T-helper 17 cell (primary cell): ENCODE results near the gene TCERG1. TPM values are rescaled to one million over a fixed set of nuclear protein-coding genes. Genes with fewer than 3 reads are reported as not detected.

Experiments
- ATAC-seq: fragments of 150-1000 bp; cut with Tn5 transposase; 2 replicates; pipeline ENCODE4 v1.10.0; 2021; ENCODE audit warnings: mild to moderate bottlenecking, moderate library complexity
- DNase-seq, 3 donors: peaks; one replicate each; pipeline versions ENCODE4 v3.0.0 to v3.0.0-alpha.2; 2020 to 2021
- H3K9me3 ChIP-seq: one replicate; pipeline ENCODE4 v1.7.0; 2013; ENCODE audit warnings: low read length, mild to moderate bottlenecking; ENCODE audit not compliant: control insufficient read depth, poor library complexity, severe bottlenecking
- H3K27ac Mint-ChIP-seq: one replicate; pipeline ENCODE4 v1.8.0; 2022; ENCODE audit warnings: mild to moderate bottlenecking, moderate library complexity, mixed read lengths
- H3K27me3 Mint-ChIP-seq: one replicate; pipeline ENCODE4 v1.8.0; 2022; ENCODE audit warnings: mixed read lengths
- H3K36me3 Mint-ChIP-seq: one replicate; pipeline ENCODE4 v1.8.0; 2022; ENCODE audit warnings: low read depth, mixed read lengths
- H3K4me1 Mint-ChIP-seq: one replicate; pipeline ENCODE4 v1.8.0; 2022; ENCODE audit warnings: mild to moderate bottlenecking, mixed read lengths
- H3K4me3 Mint-ChIP-seq: one replicate; pipeline ENCODE4 v1.8.0; 2022; ENCODE audit warnings: mild to moderate bottlenecking, moderate library complexity, mixed read lengths
- total RNA-seq, 4 donors: library from RNA in 2 of 4; stranded (reverse) in 2 of 4; gene quantifications; one replicate each; pipeline ENCODE4 v1.2.3 and lab custom pipeline; 2022 to 2026

Gene TCERG1
- total RNA-seq, 2 donors from 2014 or later = 84.6 to 98.1 TPM

- no peak overlapping the region for H3K27ac Mint-ChIP-seq
- H3K4me1 Mint-ChIP-seq = peaks cover 4% of the 10 kb centered on the region
- H3K4me3 Mint-ChIP-seq = no peak overlapping the region
- no peaks in the 10 kb centered on the region for H3K36me3 Mint-ChIP-seq
- ATAC-seq (no peak), DNase-seq (no peak)
- peaks cover 51% of the 10 kb centered on the region for H3K27me3 Mint-ChIP-seq
- H3K9me3 ChIP-seq = no peaks in the 10 kb centered on the region
Observed at GRCh38 chr5:146428658-146429057, 18.5 kb upstream of the TCERG1 start.

- peaks cover 49% of the 10 kb centered on the region for H3K27me3 Mint-ChIP-seq
- no peak overlapping the region for H3K4me3 Mint-ChIP-seq
- ATAC-seq = no peak
Observed at GRCh38 chr5:146440353-146440752, 6.8 kb upstream of the TCERG1 start.

GRCh38 chr5:146440870-146441495 is 6.2 kb upstream of the TCERG1 start:
- no peak overlapping the region for H3K27ac Mint-ChIP-seq
- H3K9me3 ChIP-seq = no peaks in the 10 kb centered on the region
- no peak for DNase-seq
- H3K4me3 Mint-ChIP-seq = no peak overlapping the region
- peaks cover 4% of the 10 kb centered on the region for H3K36me3 Mint-ChIP-seq
- H3K4me1 Mint-ChIP-seq = no peaks in the 10 kb centered on the region
- peaks cover 43% of the 10 kb centered on the region for H3K27me3 Mint-ChIP-seq
- ATAC-seq = no peak

More at GRCh38 chr5:146440353-146440752, 6.8 kb upstream of the TCERG1 start:
- no peaks in the 10 kb centered on the region for H3K9me3 ChIP-seq
- H3K4me1 Mint-ChIP-seq = no peaks in the 10 kb centered on the region
- DNase-seq = no peak
- H3K36me3 Mint-ChIP-seq = peaks cover 4% of the 10 kb centered on the region
- no peak overlapping the region for H3K27ac Mint-ChIP-seq

- Mint-ChIP-seq H3K4me3 (no peak overlapping the region), H3K27me3 (peaks cover 35% of the 10 kb centered on the region), H3K36me3 (peaks cover 4% of the 10 kb centered on the region), H3K4me1 (no peaks in the 10 kb centered on the region), H3K27ac (no peak overlapping the region)
- ATAC-seq = no peak
- H3K9me3 ChIP-seq = no peaks in the 10 kb centered on the region
- DNase-seq = no peak
Observed at GRCh38 chr5:146441896-146442295, 5.2 kb upstream of the TCERG1 start.

GRCh38 chr5:146447734-146448380 is 724 bp downstream of the TCERG1 start:
- Mint-ChIP-seq H3K27ac (peak overlapping the region; percentile 96), H3K27me3 (no peaks in the 10 kb centered on the region), H3K4me3 (peak overlapping the region; percentile 99), H3K36me3 (peaks cover 3% of the 10 kb centered on the region), H3K4me1 (peaks cover 29% of the 10 kb centered on the region)
- no peaks in the 10 kb centered on the region for H3K9me3 ChIP-seq
- no peak for DNase-seq
- ATAC-seq = peak; percentile 21

- H3K27me3 Mint-ChIP-seq = no peaks in the 10 kb centered on the region
- ATAC-seq = no peak
- no peak for DNase-seq
- H3K4me1 Mint-ChIP-seq = peaks cover 29% of the 10 kb centered on the region
- H3K4me3 Mint-ChIP-seq = peak overlapping the region; percentile 99
- peak overlapping the region; percentile 96 for H3K27ac Mint-ChIP-seq
- no peaks in the 10 kb centered on the region for H3K9me3 ChIP-seq
- H3K36me3 Mint-ChIP-seq = peaks cover 3% of the 10 kb centered on the region
Observed at GRCh38 chr5:146448783-146449519, 1.8 kb downstream of the TCERG1 start.

- H3K27ac Mint-ChIP-seq = peak overlapping the region; percentile 29
- peaks cover 31% of the 10 kb centered on the region for H3K4me1 Mint-ChIP-seq
- H3K4me3 Mint-ChIP-seq = no peak overlapping the region
- H3K27me3 Mint-ChIP-seq = no peaks in the 10 kb centered on the region
- no peak for DNase-seq
- no peaks in the 10 kb centered on the region for H3K9me3 ChIP-seq
- H3K36me3 Mint-ChIP-seq = peaks cover 3% of the 10 kb centered on the region
- no peak for ATAC-seq
Observed at GRCh38 chr5:146450002-146450401, 2.9 kb downstream of the TCERG1 start.

GRCh38 chr5:146451411-146451810 is 4.3 kb downstream of the TCERG1 start:
- ATAC-seq (no peak), DNase-seq (no peak)
- H3K27me3 Mint-ChIP-seq = no peaks in the 10 kb centered on the region
- no peak overlapping the region for H3K27ac Mint-ChIP-seq
- H3K9me3 ChIP-seq = no peaks in the 10 kb centered on the region
- H3K4me3 Mint-ChIP-seq = no peak overlapping the region
- H3K36me3 Mint-ChIP-seq = peaks cover 3% of the 10 kb centered on the region
- H3K4me1 Mint-ChIP-seq = peaks cover 33% of the 10 kb centered on the region

- ATAC-seq (no peak), DNase-seq (no peak)
- Mint-ChIP-seq H3K36me3 (peaks cover 7% of the 10 kb centered on the region), H3K4me3 (no peak overlapping the region), H3K4me1 (peaks cover 15% of the 10 kb centered on the region), H3K27ac (no peak overlapping the region), H3K27me3 (no peaks in the 10 kb centered on the region)
- H3K9me3 ChIP-seq = no peaks in the 10 kb centered on the region
Observed at GRCh38 chr5:146457431-146457830, 10.3 kb downstream of the TCERG1 start.

- H3K4me1 Mint-ChIP-seq = peaks cover 21% of the 10 kb centered on the region
- ATAC-seq (no peak), DNase-seq (no peak)
- no peak overlapping the region for H3K27ac Mint-ChIP-seq
- no peak overlapping the region for H3K4me3 Mint-ChIP-seq
- H3K36me3 Mint-ChIP-seq = peaks cover 13% of the 10 kb centered on the region
- no peaks in the 10 kb centered on the region for H3K27me3 Mint-ChIP-seq
- H3K9me3 ChIP-seq = no peaks in the 10 kb centered on the region
Observed at GRCh38 chr5:146458894-146459293, 11.8 kb downstream of the TCERG1 start.

- peaks cover 28% of the 10 kb centered on the region for H3K4me1 Mint-ChIP-seq
- no peak overlapping the region for H3K27ac Mint-ChIP-seq
- no peak overlapping the region for H3K4me3 Mint-ChIP-seq
- no peaks in the 10 kb centered on the region for H3K27me3 Mint-ChIP-seq
- H3K36me3 Mint-ChIP-seq = peaks cover 19% of the 10 kb centered on the region
- DNase-seq (no peak), ATAC-seq (no peak)
- no peaks in the 10 kb centered on the region for H3K9me3 ChIP-seq
Observed at GRCh38 chr5:146461319-146461718, 14.2 kb downstream of the TCERG1 start.

- peaks cover 26% of the 10 kb centered on the region for H3K4me1 Mint-ChIP-seq
- H3K27ac Mint-ChIP-seq = peak overlapping the region; percentile 84
- H3K27me3 Mint-ChIP-seq = no peaks in the 10 kb centered on the region
- no peak for ATAC-seq
- H3K4me3 Mint-ChIP-seq = no peak overlapping the region
- H3K9me3 ChIP-seq = no peaks in the 10 kb centered on the region
- H3K36me3 Mint-ChIP-seq = peaks cover 19% of the 10 kb centered on the region
- DNase-seq = no peak
Observed at GRCh38 chr5:146463446-146463845, 16.3 kb downstream of the TCERG1 start.

- Mint-ChIP-seq H3K36me3 (peaks cover 12% of the 10 kb centered on the region), H3K4me3 (no peak overlapping the region), H3K27me3 (no peaks in the 10 kb centered on the region), H3K4me1 (peaks cover 16% of the 10 kb centered on the region), H3K27ac (peak overlapping the region; percentile 16)
- no peaks in the 10 kb centered on the region for H3K9me3 ChIP-seq
- DNase-seq (no peak), ATAC-seq (no peak)
Observed at GRCh38 chr5:146466521-146467349, 19.6 kb downstream of the TCERG1 start.
